Esophagus muscularis mucosa (tissue), 4 donors: ENCODE data around the gene F11R. TPM values are rescaled to one million over a fixed set of nuclear protein-coding genes. Genes with fewer than 3 reads are reported as not detected.

Experiments used
- DNase-seq: peaks from one replicate; pipeline ENCODE4 v3.0.0-alpha.2; 2017; ENCODE audit errors: extremely low spot score
- H3K27ac ChIP-seq, 4 donors: fragments of 200-600 bp; sonication (generic); replicated peaks in 1 of 4; 1 replicate in 3 of 4; 2 replicates in 1 of 4; pipeline ENCODE4 v1.5.1; 2016 to 2019; ENCODE audit warnings: mild to moderate bottlenecking in 1 of 4
- H3K27me3 ChIP-seq, 4 donors: fragments of 200-600 bp; sonication (generic); one replicate each; pipeline versions ENCODE4 v1.5.1 to v1.6.0; 2016 to 2019
- H3K36me3 ChIP-seq, 4 donors: fragments of 200-600 bp; sonication (generic); one replicate each; pipeline ENCODE4 v1.5.1; 2016 to 2019
- H3K4me1 ChIP-seq, 4 donors: fragments of 200-600 bp; sonication (generic); one replicate each; pipeline ENCODE4 v1.5.1; 2016 to 2019
- H3K4me3 ChIP-seq, 4 donors: fragments of 200-600 bp; sonication (generic); 1 replicate in 2 of 4; 2 replicates in 2 of 4; pipeline ENCODE4 v1.5.1; 2016 to 2019; ENCODE audit warnings: mild to moderate bottlenecking in 4 of 4, moderate library complexity in 1 of 4
- H3K9me3 ChIP-seq, 4 donors: fragments of 200-600 bp; sonication (generic); 1 replicate in 3 of 4; 2 replicates in 1 of 4; pipeline ENCODE4 v1.5.1; 2016 to 2019
- CTCF ChIP-seq, 3 experiments: fragments of 200-600 bp in 2 of 3; fragments of 450-650 bp in 1 of 3; sonication (generic) in 2 of 3; IDR thresholded peaks; one replicate each; pipeline ENCODE4 v1.5.1; 2017 to 2019; ENCODE audit warnings: antibody characterized with exemption in 3 of 3, mild to moderate bottlenecking in 2 of 3, moderate library complexity in 1 of 3
- EP300 ChIP-seq: sonication (generic); formaldehyde crosslinking; IDR thresholded peaks from one replicate; pipeline ENCODE4 v1.6.1; 2017; ENCODE audit warnings: antibody characterized with exemption
- POLR2A ChIP-seq: fragments of 450-650 bp; IDR thresholded peaks from one replicate; pipeline ENCODE4 v1.6.1; 2017; ENCODE audit warnings: antibody characterized with exemption, moderate library complexity, mild to moderate bottlenecking, low read depth
- POLR2AphosphoS5 ChIP-seq, 2 donors: sonication (generic); formaldehyde crosslinking; IDR thresholded peaks; one replicate each; pipeline ENCODE4 v1.6.1; 2017; ENCODE audit warnings: antibody characterized with exemption in 2 of 2
- WGBS: methylation state at CpG from one replicate; pipeline ENCODE4 v1.1.5; 2018; 5-methylcytosine and 5-hydroxymethylcytosine counted together
- intact Hi-C: fragments of 100-400 bp; cut with DNase I; formaldehyde crosslinking; loops from one replicate; pipeline ENCODE4 v1.15.1; 2023
- total RNA-seq, 4 donors: library from RNA; depleted of rRNA; stranded (reverse); fragments of >200 nt; gene quantifications; one replicate each; pipeline versions ENCODE4 v1.1.0 to v1.2.1, GENCODE V29; 2016

Gene F11R
- total RNA-seq, 4 donors from 2014 or later = 9.1 to 17.7 (median 14.9) TPM

GRCh38 chr1:161001525-161001924 lies 19.4 kb downstream of the F11R start:
- no peak for DNase-seq
- TF ChIP-seq POLR2A = no peak
- no peak for TF ChIP-seq POLR2AphosphoS5 (IDR thresholded peaks at IDR 0.05)
- no peak for TF ChIP-seq CTCF (IDR thresholded peaks at IDR 0.05)
- TF ChIP-seq EP300 = no peak
- Histone ChIP-seq H3K27ac (no peak overlapping the region), H3K36me3 (peaks cover 0 to 28% (median 21%) of the 10 kb centered on the region in 4 donors), H3K4me3 (no peak overlapping the region), H3K27me3 (no peaks in the 10 kb centered on the region), H3K9me3 (no peaks in the 10 kb centered on the region), H3K4me1 (peaks cover 0 to 10% (median 0%) of the 10 kb centered on the region in 4 donors)
- intact Hi-C loops = no loop called here
- WGBS = 58% methylated on average over 5 of the region's 5 CpGs

- H3K4me1 ChIP-seq = peaks cover 0 to 10% (median 0%) of the 10 kb centered on the region in 4 donors
- WGBS = 93% methylated on average over 11 of the region's 11 CpGs
- intact Hi-C loops = no loop called here
Measured at GRCh38 chr1:161000736-161001480, 20.0 kb downstream of the F11R start.

DNA sequence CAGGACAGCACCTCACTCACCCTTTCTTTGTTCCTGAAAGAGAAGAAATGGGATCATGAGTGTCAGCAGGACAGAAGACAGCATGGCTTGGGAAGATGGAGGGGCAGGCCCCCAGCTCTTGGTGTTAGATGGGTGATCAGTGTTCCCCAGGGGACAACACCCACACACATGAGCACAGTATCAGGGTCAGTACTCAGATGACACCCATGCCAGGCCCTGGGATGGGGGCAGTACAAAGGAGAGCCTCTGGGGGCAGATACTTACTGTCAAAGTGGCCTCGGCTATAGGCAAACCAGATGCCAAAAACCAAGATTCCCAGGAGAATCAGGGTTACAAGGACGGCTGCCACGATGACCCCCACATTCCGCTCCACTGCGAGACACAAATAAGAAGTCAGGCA lies 21.6 kb downstream of the F11R start:
- no peak for DNase-seq
- no peaks in the 10 kb centered on the region for H3K9me3 ChIP-seq
- H3K4me1 ChIP-seq = peaks cover 0 to 10% (median 0%) of the 10 kb centered on the region in 4 donors
- H3K27me3 ChIP-seq = no peaks in the 10 kb centered on the region
- H3K36me3 ChIP-seq = peaks cover 0 to 28% (median 21%) of the 10 kb centered on the region in 4 donors
- WGBS = no CpG with 5 or more reads among the region's 5 CpGs
- no peak overlapping the region for H3K27ac ChIP-seq
- intact Hi-C loops = loop anchor here (5.0 kb wide), 1 partner anchor 98 kb away; the partner anchor contains the start of gene KLHDC9
- no peak overlapping the region for H3K4me3 ChIP-seq
- TF ChIP-seq CTCF (IDR thresholded peaks at IDR 0.05) = no peak
- TF ChIP-seq POLR2AphosphoS5 (IDR thresholded peaks at IDR 0.05) = no peak
- TF ChIP-seq EP300 = no peak
- TF ChIP-seq POLR2A = no peak

More at GRCh38 chr1:161000736-161001480, 20.0 kb downstream of the F11R start:
- DNase-seq = no peak
- TF ChIP-seq POLR2A = no peak
- TF ChIP-seq POLR2AphosphoS5 (IDR thresholded peaks at IDR 0.05) = no peak
- TF ChIP-seq EP300 = no peak
- TF ChIP-seq CTCF (IDR thresholded peaks at IDR 0.05) = no peak
- no peaks in the 10 kb centered on the region for H3K9me3 ChIP-seq
- no peak overlapping the region for H3K4me3 ChIP-seq
- H3K27me3 ChIP-seq = no peaks in the 10 kb centered on the region
- H3K27ac ChIP-seq = no peak overlapping the region
- peaks cover 0 to 28% (median 21%) of the 10 kb centered on the region in 4 donors for H3K36me3 ChIP-seq

DNA sequence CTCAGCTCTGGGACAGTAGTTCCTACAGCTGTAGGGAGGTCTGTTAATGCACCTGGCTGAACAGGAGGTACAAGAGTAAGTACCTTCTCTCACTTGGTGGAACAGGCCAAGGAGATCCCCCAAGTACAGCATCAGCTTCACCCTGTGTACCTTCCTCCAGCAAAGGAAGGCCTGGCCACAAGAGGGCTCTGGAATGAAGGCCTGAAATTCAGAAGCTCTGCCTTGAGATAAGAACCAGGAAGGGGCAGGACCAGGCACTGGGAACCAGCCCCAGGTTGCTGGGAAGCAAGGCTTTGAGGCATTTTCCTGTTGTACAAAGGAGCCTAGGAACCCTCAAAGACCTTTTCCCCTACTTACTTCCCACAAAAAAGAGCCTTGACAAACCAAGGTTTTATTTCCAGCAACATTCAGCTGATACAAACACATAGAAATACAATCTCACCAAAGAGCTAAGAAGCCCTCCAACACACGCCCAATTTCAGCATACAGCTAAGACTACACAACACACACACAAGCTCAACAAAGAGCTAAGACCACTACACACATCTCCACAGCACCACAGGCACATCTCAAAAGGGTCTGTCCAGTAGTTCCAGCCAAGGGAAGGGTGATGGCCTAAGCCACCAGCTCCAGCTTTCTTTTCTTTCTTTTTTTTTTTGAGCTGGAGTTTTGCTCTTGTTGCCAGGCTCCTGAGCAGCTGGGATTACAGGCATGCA lies 23.5 kb downstream of the F11R start:
- no peak for DNase-seq
- H3K4me3 ChIP-seq = no peak overlapping the region
- WGBS = 88% methylated on average over 1 of the region's 1 CpG
- peak overlapping the region in 3 of 4 donors; percentile 5 to 58 (median 48) for H3K27ac ChIP-seq
- intact Hi-C loops = loop anchor here (5.0 kb wide), 1 partner anchor 100 kb away; the partner anchor contains the start of gene KLHDC9
- no peaks in the 10 kb centered on the region for H3K9me3 ChIP-seq
- peak in 1 of 2 donors; percentile 63 for TF ChIP-seq POLR2AphosphoS5 (IDR thresholded peaks at IDR 0.05)
- no peak for TF ChIP-seq EP300
- TF ChIP-seq CTCF (IDR thresholded peaks at IDR 0.05) = peak; percentile 24 to 54 (median 25)
- no peaks in the 10 kb centered on the region for H3K27me3 ChIP-seq
- peaks cover 0 to 28% (median 21%) of the 10 kb centered on the region in 4 donors for H3K36me3 ChIP-seq
- peaks cover 0 to 10% (median 0%) of the 10 kb centered on the region in 4 donors for H3K4me1 ChIP-seq
